Epithelial cell of esophagus (primary cell): ENCODE measurements around the gene KLHL40.

Experiments
- DNase-seq: peaks from one replicate; pipeline ENCODE4 v3.0.0; 2010; ENCODE audit warnings: low read depth
- H3K4me3 ChIP-seq: 2 replicates; pipeline ENCODE4 v1.5.1; 2011; ENCODE audit warnings: mild to moderate bottlenecking, low read length, control low read depth
- CTCF ChIP-seq: IDR thresholded peaks from 2 replicates; pipeline ENCODE4 v1.5.1; 2011; ENCODE audit warnings: low read depth, mild to moderate bottlenecking, low read length, control low read depth, inconsistent platforms; ENCODE audit not compliant: insufficient read depth; ENCODE audit errors: missing control alignments

The KLHL40 gene

DNA sequence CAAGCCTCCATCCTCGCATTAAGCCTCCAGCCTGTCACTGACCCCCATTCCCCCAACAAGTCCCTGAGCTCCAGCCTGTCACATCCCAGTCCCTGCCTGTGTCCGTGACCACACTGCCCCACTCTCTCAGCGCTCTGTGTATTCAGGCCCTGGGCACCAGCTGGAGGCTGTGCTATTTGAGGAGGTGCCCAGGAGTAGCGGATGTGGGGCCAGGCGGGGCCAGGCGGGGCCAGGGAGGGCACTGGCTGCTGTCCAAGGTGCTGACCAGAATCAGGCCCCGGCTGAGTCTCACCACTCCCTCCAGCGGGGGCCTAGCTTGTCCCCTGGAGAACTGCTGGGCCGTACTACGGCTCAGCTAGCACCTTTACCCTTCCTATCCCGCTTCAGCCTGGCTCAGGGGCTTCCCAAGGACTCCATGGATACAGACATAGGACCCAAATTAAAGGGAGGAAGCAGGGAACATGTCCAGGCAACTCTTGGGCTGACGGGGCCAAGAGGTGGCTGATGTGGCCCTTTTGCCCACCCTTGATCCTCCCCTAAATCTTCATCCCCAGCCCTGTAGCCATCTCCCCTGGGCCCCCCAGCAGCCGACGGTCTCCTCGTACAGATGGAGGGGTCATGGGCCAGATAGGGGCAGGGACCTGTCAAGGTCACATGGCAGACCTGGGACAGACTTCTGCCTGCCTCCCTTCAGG lies 16.2 kb downstream of the KLHL40 start:
- no peak for TF ChIP-seq CTCF
- H3K4me3 ChIP-seq, result no peak overlapping the region
- DNase-seq, result peak; percentile 41

DNA sequence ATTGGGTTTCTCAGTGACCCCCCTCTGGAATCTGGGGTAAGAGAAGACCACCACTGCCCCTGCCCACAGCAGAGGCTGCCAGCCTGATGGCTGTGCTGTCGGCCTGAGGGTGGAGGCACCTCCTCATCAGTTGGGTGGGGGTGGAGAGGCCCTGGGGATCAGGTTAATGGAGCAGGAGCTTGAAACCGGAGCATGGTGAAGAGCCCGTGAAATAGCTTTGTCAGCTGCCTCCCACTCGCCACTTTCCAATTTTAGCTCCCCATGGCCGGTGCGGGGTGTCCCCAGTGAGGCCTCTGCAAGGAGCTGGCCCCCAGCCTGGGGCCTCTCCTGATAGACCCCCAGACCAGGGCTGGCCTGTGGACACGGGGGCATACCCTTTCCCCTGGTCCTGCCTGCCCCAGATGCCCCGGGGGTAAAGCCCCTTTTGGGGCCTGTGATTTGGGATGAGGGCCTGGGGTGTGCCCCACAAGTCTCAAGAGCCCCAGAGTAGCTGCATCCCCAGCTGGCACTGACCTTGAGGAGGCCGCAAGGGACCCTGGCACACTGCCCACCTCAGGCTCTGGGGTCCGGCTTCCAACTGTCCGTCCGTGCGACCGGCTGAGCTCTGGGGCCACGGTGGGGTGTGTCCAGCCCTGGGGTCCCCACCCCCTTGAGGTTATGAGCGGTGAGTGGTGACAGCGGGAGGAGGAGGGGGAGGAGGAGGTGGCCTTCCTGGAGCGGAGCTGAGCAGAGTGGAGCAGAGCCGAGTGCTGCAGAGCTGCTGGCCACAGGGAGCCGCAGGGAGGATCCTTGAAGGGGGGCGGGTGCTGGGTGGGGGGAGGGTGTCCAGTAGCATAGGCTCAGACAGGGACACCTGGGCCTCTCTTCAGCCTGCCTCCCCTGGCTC lies 17.0 kb downstream of the KLHL40 start, which contains the start of gene HHATL:
Gene HHATL, minus strand, starts transcription at position 733 of the 886 bp plus-strand sequence. CDS start 1,972 bp downstream, outside the sequence.
- DNase-seq, result no peak
- no peak within 1 kb of the TSS for H3K4me3 ChIP-seq
- no peak for TF ChIP-seq CTCF

DNA sequence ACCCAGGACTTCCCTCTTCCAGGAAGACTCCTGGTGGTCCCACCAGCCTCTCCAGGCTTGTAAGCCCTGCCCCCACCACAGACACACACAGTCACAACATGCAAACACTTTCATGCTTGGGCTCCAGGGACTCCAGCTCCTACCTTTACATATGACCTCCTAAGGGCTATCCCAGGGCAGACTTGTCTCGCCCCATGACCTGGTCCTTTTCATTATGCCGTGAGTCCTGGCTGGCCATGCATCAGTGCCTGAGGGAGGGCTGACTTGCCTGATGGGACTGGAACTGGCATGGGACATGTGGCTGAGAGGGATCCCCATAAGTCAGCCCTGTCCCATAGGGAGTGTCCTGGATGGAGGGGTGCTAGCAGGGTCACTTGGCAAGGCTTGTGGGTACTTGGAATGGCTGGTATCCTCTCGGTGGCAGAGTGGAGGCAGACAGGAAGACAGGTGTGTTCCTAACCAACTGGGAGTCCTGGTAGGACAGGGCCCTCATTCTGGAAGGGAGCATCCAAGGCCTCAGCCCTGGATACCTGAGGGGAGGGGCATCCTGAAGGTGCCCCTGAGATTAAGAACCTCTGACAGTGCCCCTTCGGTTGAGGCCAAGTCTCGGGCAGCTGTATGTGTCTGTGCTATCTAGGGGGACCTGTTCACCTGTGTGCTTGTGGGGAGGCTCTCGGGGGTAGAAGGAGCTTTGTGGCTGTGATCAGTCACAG lies 17.8 kb downstream of the KLHL40 start:
- no peak overlapping the region for H3K4me3 ChIP-seq
- no peak for TF ChIP-seq CTCF
- no peak for DNase-seq

GRCh38 chr3:42703695-42704025 lies 18.3 kb downstream of the KLHL40 start:
- no peak overlapping the region for H3K4me3 ChIP-seq
- DNase-seq, result no peak
- no peak for TF ChIP-seq CTCF

- DNase-seq, result no peak
- no peak for TF ChIP-seq CTCF
- no peak overlapping the region for H3K4me3 ChIP-seq
Observed at GRCh38 chr3:42704136-42704841, 19.0 kb downstream of the KLHL40 start.

- TF ChIP-seq CTCF, result no peak
- no peak overlapping the region for H3K4me3 ChIP-seq
Observed at GRCh38 chr3:42705058-42705767, 19.9 kb downstream of the KLHL40 start.

More at GRCh38 chr3:42705058-42705767, 19.9 kb downstream of the KLHL40 start:
- DNase-seq, result no peak
